Skeletal muscle cell (primary cell): ENCODE data around the gene PSMD11.

Experiments used
- DNase-seq: peaks from one replicate; pipeline ENCODE4 v3.0.0-alpha.2; 2010; ENCODE audit warnings: low read depth
- H3K4me3 ChIP-seq: 2 replicates; pipeline ENCODE4 v1.5.1; 2011; ENCODE audit warnings: low read depth, mild to moderate bottlenecking, control low read depth, low read length, moderate library complexity

The PSMD11 gene

DNA sequence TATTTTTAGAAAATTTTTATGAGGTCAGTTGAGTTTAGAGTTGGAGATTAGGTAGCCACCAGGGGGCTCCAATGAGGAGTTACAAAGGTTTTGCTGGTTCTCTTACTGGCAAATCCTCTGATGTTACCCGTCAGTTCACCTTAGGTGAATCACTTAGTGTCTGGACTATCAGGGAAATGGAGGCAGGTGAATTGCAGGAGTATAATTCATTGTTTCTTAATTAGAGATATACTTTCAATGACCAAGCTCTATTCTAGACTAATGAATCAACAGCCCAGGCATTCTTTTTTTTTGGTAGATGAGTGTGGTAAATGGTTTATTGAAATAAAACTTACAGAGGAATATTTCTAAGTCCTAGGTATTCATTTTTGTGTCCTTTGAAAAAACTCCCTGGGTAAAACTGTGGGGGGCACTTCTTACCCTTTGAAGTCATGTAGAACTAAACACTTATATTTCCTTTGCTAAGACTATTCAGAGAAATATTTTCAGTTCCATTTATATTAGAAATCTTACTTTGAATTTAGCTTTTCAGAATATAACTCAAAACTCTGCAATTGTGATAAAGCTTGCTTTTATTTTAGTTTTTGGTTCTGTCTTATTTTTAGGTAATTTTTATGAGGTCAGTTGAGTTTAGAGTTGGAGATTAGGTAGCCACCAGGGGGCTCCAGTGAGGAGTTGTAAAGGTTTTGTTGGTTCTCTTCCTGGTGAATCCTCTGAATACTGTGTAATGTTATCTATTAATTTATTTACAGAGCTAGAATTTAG, 17.7 kb downstream of the PSMD11 start:
- no peak for DNase-seq
- H3K4me3 ChIP-seq, result no peak overlapping the region

DNA sequence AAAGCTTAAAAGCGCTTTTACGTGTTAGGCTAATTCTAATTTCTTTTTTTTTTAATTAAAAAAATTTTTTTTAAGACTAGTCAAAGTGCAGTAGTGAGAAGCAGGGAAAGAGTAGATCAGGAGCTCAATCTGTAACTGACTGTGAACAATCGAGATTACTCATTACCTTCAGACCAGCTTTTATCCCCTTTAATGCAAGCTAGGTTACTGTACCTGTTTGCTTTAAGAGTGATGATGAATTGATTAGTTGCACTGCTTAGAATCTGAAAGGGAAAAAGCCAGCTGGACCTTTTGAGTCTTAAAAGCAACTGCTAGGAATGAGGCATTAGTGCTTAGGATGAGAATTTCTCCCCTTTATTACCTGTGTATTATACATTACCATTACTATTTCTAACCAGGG, 19.0 kb downstream of the PSMD11 start:
- no peak overlapping the region for H3K4me3 ChIP-seq

DNA sequence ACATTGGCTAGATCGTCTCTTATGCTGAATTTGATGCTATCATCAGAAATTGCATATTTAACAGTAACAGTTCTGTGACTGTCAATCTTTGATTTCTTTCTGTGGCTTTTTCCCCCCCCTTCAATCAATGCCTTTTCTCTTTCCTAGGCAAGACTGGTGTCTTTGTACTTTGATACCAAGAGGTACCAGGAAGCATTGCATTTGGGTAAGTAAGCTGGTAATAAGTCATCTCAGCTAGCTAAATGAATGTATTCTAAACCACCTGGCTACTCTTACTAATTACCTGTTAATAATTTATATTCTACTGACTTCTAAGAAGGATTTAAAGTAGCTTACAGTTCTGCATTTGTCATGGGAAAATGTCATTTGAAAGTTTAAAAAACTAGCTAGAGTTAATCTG, 20.1 kb downstream of the PSMD11 start:
- no peak for DNase-seq
- H3K4me3 ChIP-seq, result no peak overlapping the region

More for the DNA sequence above, 19.0 kb downstream of the PSMD11 start:
- DNase-seq, result no peak

DNA sequence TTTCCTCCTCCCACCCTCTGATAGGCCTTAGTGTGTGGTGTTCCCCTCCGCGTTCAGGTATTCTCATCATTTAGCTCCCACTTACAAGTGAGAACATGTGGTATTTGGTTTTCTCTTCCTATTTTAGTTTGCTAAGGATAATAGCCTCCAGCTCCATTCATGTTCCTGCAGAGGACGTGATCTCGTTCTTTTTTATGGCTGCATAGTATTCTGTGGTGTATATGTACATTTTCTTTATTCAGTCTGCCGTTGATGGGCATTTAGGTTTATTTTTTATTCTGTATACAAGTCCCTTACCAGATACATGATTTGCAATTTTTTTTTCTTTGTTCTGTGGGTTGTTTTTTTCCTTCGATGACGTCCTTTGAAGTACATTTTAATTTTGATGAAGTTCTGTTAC, 23.6 kb downstream of the PSMD11 start:
- H3K4me3 ChIP-seq, result no peak overlapping the region
- no peak for DNase-seq

DNA sequence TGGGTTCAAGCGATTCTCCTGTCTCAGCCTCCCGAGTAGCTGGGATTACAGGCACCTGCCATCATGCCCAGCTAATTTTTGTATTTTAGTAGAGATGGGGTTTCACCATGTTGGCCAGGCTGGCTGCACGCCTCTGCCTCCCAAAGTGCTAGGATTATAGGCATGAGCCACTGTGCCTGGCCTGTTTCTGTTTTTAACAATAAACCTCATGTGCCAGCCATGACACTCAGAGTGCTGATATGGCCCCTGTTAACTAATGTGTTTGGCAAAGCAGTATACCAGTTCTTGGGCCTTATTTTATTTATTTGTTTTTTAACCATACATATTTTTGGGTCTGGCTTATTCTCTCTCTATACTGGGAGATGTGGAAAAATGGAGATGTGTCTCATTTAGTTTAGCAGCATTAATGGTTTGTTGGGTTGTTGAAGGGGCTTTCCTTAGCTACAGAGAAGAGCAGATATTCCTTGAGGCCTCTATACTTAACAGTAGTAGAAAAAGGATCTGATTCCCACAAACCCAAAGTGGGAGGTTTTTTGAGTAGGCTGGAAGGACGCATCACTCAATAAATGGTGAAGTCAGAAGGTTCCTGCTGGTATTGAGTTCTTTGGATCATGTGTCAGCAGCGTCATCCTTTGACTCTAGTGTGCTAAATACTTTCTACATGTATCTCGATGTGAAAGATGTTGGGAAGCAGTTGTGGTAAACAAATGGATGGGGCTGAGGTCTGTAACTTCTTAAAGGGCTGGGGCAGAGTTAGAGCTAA, 26.3 kb downstream of the PSMD11 start:
- H3K4me3 ChIP-seq, result no peak overlapping the region
- DNase-seq, result no peak

DNA sequence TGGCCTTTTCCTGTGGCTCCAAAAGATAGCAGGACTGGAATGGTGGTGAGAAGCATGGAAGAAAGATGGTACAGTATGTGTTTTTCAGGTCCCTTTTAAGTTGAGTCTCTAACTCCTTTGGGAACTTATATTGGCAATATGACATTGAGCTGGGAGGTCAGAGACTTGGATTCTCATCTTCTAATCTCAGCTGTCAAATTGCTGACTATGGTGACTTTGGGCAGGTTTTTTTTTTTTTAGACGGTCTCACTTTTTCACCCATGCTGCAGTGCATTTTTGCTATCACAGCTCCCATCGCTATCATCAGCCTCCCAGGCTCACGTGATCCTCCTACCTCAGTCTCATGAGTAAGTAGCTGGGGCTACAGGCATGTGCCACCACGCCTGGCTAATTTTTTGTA, 27.3 kb downstream of the PSMD11 start:
- DNase-seq, result no peak
- no peak overlapping the region for H3K4me3 ChIP-seq

DNA sequence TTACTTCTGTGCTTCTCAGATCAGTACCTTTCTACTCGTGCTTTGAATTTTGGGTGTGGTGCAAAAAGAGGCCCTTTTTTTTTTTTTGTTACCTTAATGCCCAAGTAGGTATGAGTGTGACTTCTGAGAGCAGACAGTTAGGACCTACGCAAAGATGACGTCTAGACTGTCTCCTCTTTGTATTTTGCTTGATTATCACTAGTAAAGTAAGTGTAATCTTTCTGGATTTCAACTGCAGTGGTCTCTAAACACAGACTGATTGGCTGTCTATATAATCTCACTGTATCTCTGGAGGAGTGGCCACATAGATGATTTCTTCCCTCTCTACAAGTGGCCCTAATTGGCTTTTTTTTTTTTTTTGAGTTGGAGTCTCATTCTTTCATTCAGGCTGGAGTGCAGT, 30.9 kb downstream of the PSMD11 start:
- DNase-seq, result no peak
- H3K4me3 ChIP-seq, result no peak overlapping the region

DNA sequence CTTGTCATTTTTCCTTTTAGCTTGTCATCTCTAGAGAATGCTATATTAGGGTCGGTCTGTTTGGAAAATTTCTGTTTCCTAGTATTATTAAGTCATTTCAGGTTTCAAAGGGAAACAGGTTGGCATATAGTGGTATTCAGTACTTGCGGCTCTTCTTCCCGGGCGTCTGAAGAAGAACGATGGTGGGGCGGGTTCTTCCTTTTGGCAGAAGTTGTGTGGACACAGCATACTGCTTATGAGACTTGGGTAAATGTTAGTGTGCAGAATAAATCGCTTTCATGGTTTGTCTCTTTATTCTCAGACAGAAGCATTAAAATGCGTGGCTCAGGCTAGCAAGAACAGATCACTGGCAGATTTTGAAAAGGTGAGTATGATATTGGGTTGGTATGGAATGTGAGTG, 32.9 kb downstream of the PSMD11 start:
- DNase-seq, result no peak

DNA sequence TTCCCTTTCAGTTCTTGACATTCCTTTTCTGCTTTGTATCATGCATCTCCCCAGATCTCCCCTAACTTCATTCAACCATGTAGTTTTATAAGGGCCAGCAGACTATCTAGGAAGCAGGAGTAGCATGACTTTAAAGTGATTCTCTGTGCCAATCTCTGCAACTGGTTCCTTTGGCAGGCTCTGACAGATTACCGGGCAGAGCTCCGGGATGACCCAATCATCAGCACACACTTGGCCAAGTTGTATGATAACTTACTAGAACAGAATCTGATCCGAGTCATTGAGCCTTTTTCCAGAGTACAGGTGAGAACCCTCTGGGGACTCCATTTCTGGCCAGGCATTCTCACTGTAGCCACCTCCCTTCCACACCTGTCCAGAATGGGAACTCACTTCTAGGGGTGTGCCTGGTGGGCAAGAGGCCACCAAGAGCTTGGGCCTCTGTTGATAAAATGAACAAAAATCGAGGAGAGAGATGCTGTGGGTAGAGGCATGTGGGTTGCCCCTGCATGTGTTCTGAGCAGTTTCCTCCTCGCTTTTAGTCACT, 34.8 kb downstream of the PSMD11 start:
- H3K4me3 ChIP-seq, result no peak overlapping the region
- no peak for DNase-seq

More for the DNA sequence above, 32.9 kb downstream of the PSMD11 start:
- no peak overlapping the region for H3K4me3 ChIP-seq

DNA sequence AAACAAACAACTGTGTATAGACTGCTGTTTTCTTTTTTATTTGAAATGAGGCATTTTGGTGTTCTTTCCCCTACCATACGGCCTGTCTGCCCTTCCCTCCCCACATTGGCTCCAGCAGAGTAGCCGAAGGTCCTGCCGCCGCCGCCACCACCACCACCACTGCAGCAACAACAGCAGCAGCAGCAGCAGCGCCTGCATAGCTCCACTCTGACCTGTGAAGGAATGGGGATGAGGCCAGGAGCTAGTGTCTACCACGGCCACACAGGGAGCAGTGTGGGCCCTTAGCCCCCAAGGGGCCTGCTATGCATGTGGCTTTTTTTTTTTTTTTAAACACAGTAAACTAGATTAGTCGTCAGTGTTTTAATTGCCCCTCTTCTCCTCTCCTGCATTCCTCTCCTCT, 36.9 kb downstream of the PSMD11 start:
- no peak for DNase-seq
- H3K4me3 ChIP-seq, result no peak overlapping the region

DNA sequence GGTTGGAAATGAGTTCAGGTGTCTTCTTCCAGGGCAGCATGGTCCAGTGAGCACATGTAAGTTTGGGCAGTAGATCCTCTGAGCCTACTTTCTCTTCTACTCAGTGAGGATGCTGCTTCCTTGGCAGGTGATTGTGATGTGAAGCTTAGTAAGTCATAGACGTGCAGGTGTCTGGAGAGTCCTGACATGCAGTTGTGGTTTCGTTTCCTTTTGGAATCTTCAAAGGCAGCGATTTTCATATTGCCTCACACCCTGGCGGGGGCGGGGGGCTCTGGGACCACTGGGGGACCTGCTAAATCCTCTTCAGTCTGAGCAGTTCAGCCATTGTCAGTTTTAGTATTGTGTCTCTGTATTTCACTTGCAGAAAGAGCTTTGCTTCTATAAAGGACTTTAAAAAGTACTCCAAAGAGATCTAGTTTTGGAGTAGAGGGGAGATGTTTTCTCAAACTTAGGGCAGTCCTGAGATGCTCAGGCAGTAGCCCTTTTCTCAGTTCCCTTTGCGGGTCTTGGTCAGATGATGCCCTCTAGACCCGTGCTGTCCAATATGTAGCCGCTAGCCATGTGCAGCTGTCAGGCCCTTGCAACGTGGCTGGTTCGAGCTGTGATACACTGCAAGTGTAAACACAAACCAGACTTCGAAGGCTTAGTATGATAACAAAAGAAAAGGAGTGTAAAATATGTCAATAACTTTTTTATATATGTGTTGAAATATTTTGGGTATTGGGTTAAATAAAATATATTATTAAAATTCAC, 38.4 kb downstream of the PSMD11 start:
- H3K4me3 ChIP-seq, result no peak overlapping the region
- no peak for DNase-seq

DNA sequence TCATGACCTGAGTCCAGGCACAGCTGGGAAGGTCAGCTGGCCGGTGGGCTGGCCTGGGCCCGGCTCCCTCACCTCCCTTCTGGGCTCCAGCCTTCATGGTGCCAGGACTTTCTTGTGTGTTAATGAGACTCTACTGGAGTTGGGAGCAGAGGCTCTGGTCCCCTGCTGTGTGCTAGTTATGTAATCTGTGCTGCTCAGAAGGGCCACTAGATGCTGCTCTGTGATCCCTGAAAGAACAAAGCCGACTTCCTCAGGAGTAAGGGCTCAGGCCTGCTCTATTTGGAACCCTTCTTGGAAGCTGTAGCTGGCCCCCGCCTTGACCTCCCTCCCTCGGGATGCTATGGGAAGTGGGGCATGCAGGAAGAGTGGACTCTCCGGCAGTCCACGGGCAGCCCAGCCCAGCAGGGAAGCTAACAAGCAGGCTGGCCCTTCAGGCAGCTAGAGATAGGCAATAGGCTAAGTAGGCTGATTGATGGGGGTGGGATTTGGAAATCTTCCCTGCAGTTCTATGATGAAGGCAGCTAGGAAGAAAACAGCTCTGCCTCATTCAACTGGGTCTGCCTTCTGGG, 39.2 kb downstream of the PSMD11 start:
- H3K4me3 ChIP-seq, result no peak overlapping the region
- peak; percentile 52 for DNase-seq

DNA sequence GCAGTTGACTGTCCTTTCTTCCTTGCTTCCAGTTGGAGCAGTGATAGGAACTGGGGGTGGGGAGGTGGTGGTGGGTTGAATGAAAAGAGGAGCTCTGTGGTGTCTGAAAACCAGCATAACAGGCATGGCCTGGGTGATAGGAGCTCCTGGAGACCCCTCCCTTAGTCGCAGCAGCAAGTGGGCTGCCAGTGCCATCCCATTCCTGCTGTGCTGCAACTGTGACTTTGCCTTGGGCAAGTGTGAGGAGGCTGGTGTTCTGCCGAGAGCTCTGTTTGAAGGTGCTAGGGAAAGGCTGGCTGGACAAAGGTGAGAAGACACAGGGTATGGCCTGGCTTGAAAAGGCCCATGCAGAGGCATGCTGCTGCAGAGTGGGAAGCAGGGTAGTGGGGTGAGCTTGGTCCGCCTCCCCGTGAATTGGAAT, 39.7 kb downstream of the PSMD11 start:
- no peak for DNase-seq

DNA sequence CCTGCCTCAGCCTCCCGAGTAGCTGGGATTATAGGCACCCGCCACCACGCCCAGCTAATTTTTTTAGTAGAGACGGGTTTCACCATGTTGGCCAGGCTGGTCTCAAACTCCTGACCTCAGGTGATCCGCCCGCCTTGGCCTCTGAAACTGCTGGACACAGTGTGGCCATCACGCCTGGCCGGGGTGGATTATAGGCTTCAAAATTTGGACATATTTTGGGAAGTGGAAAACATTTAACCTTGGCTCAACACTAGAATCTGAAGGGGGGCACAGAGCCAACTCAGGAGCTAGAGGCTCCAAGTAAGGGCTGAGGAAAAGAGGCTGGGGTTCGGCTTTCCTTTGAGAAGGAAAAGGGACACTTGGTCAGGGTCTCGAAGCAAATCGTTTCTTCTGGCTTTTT, 40.3 kb downstream of the PSMD11 start:
- DNase-seq, result no peak
- H3K4me3 ChIP-seq, result no peak overlapping the region

More for the DNA sequence above, 39.7 kb downstream of the PSMD11 start:
- H3K4me3 ChIP-seq, result no peak overlapping the region

DNA sequence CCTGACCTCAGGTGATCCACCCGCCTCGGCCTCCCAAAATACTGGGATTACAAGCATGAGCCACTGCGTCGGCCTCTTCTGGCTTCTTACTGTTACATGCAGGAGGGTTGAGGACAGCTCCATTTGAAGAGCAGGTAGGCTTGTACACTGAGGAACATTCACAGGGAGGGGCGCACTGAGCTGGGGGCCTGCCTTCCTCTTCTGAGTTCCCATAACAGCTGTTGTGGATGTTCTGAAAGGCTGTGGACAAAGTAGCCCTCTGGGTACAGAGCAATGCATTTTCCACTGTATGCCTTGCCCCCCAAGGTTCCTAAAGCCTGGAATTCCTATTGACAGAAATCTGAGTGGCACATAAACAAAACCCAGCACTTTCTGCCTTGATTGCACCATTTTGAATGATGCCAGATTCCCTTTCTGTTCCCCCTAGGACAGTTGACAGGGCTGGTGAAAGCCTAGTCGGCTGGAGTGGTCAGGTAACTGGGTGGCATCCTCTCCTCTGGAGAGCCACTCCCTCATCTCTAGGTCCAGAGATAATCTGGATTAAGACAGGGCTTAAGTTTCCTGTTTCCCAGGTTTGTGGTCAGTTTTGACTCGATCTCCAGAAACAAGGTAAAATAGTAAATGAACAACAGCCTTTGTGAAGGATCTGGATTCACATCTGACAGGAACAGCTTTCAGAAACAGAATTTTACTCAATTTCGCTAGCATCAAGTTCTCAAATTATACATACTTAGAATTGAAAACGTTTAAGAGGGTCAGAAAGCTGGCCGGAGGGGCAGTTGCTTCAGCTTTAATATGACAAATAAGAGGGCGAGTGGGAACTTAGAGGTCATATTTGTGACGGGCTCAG, 41.2 kb downstream of the PSMD11 start:
- no peak for DNase-seq
- peak overlapping the region; percentile 51 for H3K4me3 ChIP-seq

DNA sequence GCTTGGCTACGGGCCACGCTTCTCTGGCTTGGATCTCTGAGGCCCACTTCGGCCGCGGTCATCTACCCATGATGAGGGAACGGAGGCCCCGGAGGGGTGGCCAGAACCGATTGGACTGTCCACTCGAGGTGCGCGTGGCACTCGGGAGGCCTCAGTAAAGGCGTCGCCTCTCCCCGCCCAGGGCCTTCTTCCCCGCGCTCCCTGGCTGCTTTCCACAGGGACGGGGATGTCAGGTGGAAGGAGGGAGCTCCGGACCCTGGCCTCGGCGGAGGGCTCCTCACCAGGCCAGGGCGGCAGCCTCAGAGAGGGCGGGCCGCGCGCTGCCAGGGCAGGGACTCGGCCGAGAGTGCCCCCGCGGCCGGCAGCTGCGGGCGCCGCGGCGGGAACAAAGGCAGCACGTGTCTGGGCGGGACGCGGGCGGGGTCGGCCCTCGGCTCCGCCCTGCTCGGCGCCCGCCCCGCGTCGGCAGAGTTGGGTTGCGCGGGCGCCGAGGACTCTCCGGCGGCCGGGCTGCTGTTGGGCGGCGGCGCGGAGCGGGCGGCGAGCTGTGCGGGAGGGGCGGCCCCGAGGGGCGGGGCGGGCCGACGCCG, 41.9 kb downstream of the PSMD11 start:
- no peak for DNase-seq
- H3K4me3 ChIP-seq, result peak overlapping the region; percentile 51

DNA sequence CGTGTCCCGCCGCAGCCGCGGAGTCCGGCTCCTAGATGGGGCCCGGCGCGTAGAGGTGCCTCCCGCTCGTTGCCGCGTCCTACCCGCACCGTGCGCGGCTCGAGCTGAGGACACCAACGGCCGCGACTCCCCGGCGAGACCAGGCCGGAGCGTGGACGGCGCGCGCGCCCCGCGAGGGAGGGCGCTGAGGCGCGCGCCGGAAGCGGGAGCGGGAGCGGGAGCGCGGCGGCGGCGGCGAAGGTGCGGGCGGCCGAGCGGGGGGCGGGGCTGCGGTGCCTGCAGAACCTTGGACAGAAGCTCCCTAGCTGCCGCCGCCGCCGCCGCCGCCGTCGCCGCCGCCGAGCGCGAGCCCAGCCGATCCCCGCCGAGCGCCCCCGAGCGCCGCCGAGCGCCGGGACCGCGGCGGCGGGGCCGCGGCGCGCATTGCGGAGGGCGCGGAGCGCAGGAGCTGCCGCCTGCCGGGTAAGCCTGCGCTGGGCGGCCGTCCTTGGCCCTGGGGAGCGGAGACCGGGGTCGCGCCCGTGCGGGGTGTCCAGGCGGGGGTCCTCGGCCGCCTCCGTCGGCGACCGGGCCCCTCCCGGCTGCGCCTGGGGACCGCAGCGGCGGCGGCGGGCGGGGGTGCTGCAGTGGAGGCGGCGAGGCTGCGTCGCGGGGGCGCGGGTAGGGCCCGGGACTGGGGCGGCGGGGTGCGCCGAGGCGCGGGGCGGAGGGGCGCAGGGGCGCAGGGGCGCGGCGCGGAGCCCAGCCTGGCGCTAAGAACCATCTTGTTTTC, 42.6 kb downstream of the PSMD11 start, which contains the start of gene CDK5R1:
Gene CDK5R1, plus strand, starts transcription at position 293 of the 772 bp plus-strand sequence. CDS start 628 bp downstream, outside the sequence.
- peak within 1 kb of the TSS; percentile 63 for H3K4me3 ChIP-seq
- no peak for DNase-seq
